OCI-LY7 (cell line): ENCODE data around the gene GATA1.

Experiments
- CTCF ChIP-seq: fragments of 200-600 bp; sonication (generic); conservative IDR thresholded peaks from 2 replicates; pipeline ENCODE4 v1.5.1; 2014; ENCODE audit warnings: mild to moderate bottlenecking, antibody characterized with exemption, low read length, moderate library complexity, mixed read lengths
- EZH2phosphoT487 ChIP-seq: fragments of 200-600 bp; sonication (generic); IDR thresholded peaks from 2 replicates; pipeline ENCODE4 v1.6.1; 2018; ENCODE audit warnings: low read depth, borderline replicate concordance, mild to moderate bottlenecking, mixed run types, antibody characterized with exemption, low read length, moderate library complexity, mixed read lengths

GRCh38 chrX:48754238-48754637 lies 32.2 kb upstream of the GATA1 start:
- no peak for TF ChIP-seq CTCF
- no peak for TF ChIP-seq EZH2phosphoT487
